Right renal pelvis (tissue), 4 donors: Measurements from ENCODE around the gene ECHDC3. TPM values are rescaled to one million over a fixed set of nuclear protein-coding genes. Genes with fewer than 3 reads are reported as not detected.
"Not testable (repeated sequence)": the region's sequence is repeated elsewhere in the genome, so short reads cannot be mapped to it uniquely, and the experiment has no call there.

Experiments used
- DNase-seq, 4 donors: peaks; one replicate each; pipeline ENCODE4 v3.0.0-alpha.2; 2013; ENCODE audit warnings: low read depth in 4 of 4, low spot score in 3 of 4, missing footprints in 1 of 4
- polyA plus RNA-seq, 4 donors: library from polyadenylated mRNA; unstranded; fragments of 120-200 nt; gene quantifications; one replicate each; pipeline ENCODE4 v1.2.1, GENCODE V29; 2013; ENCODE audit not compliant: insufficient read length in 4 of 4

The ECHDC3 gene
- polyA plus RNA-seq, 4 donors = 9.4 to 18.9 (median 15.9) TPM

- DNase-seq = no peak
These were observed 26.2 kb upstream of the ECHDC3 start for GRCh38 chr10:11715815-11716494.

GRCh38 chr10:11716686-11717085, 25.5 kb upstream of the ECHDC3 start:
- DNase-seq = no peak

DNA sequence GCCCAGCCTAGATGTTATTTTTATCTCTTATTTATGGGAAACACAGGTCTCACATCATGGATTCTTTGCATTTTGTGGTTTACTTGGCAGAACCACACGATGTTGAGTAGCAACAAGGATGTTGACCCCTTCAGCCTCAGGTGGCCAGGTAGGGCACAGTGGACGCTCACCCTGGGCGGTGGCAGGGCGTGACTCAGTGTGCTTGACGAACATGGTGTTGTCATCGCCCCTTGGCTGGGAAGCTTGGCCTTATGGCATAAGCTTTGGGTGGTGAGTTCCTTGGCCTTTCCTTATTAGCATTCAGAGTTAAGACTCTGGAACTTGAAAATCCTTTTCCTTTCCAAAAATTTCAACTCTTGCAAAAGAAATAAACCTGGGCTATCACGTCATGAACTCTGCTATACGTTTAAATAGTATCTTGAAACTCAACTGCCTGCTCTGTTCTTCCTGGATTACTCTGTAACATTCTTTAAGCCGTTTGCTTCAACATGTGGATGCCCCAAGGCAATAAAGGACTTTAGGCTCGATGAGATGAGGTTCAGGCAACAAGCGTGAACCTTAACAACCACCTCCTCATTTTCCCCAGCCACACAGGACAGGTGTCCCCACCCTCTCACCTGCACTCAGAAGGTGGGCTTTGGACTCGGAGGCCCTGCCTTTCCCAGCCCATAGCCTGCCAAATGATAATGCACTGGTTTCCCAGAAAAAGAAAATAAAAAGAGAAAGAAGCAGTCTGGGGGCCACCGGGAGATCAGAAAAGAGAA, 22.5 kb upstream of the ECHDC3 start:
- DNase-seq = no peak

- no peak for DNase-seq
These were observed 21.9 kb upstream of the ECHDC3 start for GRCh38 chr10:11720260-11720741.

DNA sequence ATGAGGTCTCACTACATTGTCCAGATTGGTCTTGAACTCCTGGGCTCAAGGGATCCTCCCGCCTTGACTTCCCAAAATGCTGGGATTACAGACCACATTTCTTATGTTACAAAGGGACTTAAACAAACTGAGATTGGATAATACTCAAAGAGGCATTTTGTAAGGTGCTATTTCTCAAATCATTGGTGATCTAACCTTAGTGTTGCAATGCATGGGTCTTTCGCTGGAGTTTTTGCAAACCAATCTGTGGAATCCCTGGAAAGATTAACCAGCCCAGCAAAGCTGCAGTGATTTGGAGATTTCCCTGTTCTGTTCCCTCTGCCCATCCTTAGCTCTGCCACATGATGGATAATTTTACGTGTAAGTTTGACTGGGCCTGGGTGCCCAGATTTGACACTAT, 20.4 kb upstream of the ECHDC3 start:
- DNase-seq = no peak

DNA sequence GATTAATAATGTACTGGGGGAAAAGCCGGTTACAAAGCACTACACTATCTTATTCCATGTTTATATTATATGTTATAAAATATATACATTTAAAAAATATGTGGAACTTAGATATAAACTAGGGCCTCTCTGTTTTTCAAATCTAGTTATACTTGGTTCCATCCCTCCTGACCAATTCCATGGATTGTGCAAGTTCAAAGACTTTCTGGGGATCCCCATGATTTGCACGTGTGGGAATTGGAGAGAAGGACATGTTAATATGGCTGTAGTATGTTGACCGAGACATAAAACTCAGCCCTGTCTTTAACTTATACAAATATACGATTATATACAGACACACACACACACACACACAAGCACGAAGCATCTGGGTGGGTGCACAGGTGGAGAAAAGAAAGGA, 18.8 kb upstream of the ECHDC3 start:
- no peak for DNase-seq

DNA sequence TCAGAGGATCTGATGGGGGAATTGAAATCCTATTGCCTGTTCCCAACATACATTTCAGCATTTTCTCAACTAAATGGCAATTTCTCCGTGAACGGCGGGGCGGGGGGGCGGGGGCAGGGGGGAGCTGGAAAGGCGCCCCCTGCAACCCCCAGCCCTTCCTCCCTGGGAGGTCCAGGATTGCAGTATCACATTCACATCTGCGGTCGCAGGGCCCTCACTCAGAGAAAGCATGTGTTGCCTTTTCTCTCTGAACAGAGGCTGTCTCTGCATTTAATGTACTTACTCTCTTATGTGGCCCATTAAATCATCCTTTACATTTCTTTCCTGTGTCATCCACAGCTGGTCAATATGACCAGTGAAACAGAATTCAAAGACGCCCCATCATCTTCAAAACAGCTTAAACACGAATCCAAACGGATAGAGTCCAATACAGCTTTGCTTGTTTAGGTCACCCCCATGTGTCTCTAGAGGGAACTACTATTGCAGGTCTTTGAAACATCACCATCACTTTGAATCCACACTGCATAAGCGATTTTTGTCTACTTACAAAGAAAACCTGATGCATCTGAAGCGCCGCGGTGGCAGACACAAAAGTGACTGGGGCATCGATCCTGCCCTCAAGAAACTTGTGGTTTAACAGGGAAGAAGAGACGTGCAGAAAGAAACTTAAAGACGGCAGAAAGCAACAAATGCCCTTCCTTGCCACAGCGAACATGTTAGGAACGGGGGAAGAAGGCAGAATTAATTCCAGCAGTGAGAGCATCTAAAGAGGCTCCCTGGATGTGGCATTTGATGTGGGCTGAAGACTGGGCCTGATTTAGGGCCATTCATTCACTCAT, 17.0 kb upstream of the ECHDC3 start:
- peak in 1 of 4 donors; percentile 41 for DNase-seq

DNA sequence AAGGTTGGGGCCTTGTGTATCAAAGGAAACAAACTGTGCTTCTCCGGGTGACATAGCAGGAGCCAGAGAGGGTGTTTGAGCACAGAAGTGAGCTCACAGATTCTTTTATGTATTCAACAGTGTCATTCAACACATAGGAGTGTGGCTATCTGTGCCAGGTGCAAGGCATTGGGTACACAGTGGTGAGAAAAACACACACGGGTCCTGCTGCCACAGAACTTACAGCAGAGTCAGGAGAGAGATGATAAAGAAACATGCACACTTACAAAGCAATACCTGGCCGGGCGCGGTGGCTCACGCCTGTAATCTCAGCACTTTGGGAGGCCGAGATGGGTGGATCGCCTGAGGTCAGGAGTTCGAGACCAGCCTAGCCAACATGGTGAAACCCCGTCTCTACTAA, 16.3 kb upstream of the ECHDC3 start:
- DNase-seq = no peak

- DNase-seq = no peak
These were observed 14.6 kb upstream of the ECHDC3 start for GRCh38 chr10:11727563-11727962.

GRCh38 chr10:11728353-11728752, 13.8 kb upstream of the ECHDC3 start:
- DNase-seq = no peak

GRCh38 chr10:11729790-11730315, 12.3 kb upstream of the ECHDC3 start:
- no peak for DNase-seq

GRCh38 chr10:11730779-11731178, 11.4 kb upstream of the ECHDC3 start:
- no peak for DNase-seq

GRCh38 chr10:11736767-11737166, 5.4 kb upstream of the ECHDC3 start:
- not testable (repeated sequence) for DNase-seq

DNA sequence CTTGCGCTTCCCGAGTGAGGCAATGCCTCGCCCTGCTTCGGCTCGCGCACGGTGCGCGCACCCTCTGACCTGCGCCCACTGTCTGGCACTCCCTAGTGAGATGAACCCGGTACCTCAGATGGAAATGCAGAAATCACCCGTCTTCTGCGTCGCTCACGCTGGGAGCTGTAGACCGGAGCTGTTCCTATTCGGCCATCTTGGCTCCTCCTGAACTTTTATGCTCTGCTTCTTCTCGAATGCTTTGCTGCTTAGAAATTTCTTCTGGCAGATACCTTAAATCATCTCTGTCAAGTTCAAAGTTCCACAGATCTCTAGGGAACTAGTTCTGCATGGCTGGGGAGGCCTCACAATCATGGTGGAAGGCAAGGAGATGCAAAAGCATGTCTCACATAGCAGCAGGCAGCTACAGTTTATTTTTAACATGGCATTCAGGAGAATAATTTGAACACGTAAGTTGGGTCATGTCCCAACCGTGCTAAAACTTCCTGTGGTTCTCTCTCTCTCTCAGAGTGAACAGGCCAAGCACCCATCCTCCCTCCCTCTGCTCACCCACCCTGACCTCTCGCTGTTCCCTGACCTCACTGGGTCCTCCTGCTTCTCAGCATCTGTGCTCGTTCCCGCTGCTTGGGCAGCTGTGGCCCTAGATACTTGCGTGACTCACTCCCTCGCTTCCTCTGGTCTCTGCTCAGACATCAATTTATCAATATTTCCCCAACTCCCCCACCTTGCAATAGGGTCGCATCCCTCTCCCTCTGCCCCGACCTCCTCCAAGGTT, 4.7 kb upstream of the ECHDC3 start:
- DNase-seq = not testable (repeated sequence)

- no peak for DNase-seq
These were observed 1.3 kb upstream of the ECHDC3 start for GRCh38 chr10:11740907-11741306.

- DNase-seq = no peak
These were observed 574 bp upstream of the ECHDC3 start for GRCh38 chr10:11741608-11742007.

- no peak for DNase-seq
These were observed 657 bp downstream of the ECHDC3 start for GRCh38 chr10:11742779-11743298.

- no peak for DNase-seq
These were observed 1.5 kb downstream of the ECHDC3 start for GRCh38 chr10:11743461-11744338.

DNA sequence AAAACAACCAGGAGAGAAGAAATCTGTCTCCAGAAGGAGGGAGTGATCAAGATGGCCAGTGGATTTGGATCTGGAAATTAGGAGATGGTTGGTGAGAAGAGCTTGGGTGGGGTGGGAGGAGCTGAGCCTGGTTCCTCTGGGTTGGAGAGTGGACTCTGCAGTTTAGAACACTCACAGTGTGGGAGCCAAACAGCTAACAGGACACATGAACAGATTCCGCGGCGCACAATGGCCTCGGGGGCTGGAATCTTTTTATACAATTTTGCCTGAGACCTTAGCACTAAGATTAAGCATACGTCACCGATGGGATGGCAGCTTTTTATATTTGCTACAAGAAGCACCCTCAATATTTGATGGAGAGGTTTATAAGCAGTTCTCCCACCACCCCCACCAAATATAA, 2.9 kb downstream of the ECHDC3 start:
- no peak for DNase-seq
